ENCODE measurements around the gene ZBED5. TPM values are rescaled to one million over a fixed set of nuclear protein-coding genes. Genes with fewer than 3 reads are reported as not detected.

ZBED5 gene
- total RNA-seq: 100 to 1,000 TPM; 126 to 129 TPM
- polyA plus RNA-seq: 10 to 100 TPM; 16.7 to 17.6 TPM

DNA sequence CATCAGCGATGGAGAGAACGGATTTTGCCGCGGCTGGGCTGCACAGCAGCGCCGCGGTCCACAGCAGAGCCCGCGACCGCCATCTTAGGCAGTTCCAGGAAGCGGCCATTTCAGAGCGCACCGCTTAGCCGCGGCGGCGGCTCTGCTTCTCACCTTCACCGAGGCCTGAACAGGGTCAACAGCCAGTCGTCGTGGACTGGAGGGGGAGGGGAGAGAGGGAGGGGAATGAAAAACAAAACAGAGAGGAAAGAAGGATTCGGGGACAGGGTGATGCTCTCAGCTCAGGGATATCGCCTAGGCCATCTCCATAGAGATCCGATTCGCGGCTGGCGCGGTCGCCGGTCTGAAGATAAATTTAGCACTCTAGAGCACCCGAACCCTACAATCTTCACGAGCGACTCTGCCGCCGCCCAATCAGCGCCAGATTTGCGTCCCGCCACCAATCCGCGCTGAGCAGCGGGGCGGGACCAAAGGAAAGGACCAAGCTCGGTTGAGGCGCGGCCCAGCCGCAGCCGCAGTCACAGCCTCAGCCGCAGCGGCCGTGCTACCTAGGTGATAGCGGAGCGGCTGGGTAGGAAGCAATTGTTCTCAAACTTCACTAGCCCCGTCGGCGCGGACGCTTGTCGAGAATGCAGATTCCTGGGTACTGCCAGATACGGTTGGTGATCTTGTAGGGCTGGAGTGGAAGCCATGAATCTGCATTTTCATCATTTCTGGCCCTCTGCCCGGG lies at the start of gene ZBED5:
ZBED5 (minus strand) TSS at position 345 of the 730 bp plus-strand sequence. CDS start 3,108 bp downstream, outside the sequence.
- H3K9me3 ChIP-seq (ENCODE audit: control insufficient read depth in 1 of 2, low read length in 2 of 2): no peaks in the 10 kb centered on the region
- intact Hi-C loops (cut with micrococcal nuclease): loop anchor here (1.0 to 5.0 kb wide), 8 partner anchors 20 to 1397 kb away; partner anchors contain the start of genes CTR9, EIF4G2, USP47 and ZNF143
- peaks cover 36% of the 10 kb centered on the region for H3K4me1 ChIP-seq (ENCODE audit: insufficient read depth, low read length)
- peak within 1 kb of the TSS; percentile 99 to 100 (median 99) for H3K27ac Mint-ChIP-seq
- no peaks in the 10 kb centered on the region for H3K27me3 ChIP-seq (ENCODE audit: insufficient read depth, low read length)
- H3K27me3 Mint-ChIP-seq: no peaks in the 10 kb centered on the region
- peak; percentile 95 to 97 (median 97) for DNase-seq
- POLR2A ChIA-PET (ENCODE audit: partially characterized antibody): interaction anchor here (0.6 to 7.5 kb wide), 37 partner anchors 10 to 1397 kb away, joined by 3 to 469 read pairs (median 5); partner anchors contain the start of genes CTR9, EIF4G2, RNF141 and ZNF143
- H3K4me1 Mint-ChIP-seq: peaks cover 26 to 63% (median 34%) of the 10 kb centered on the region in 4 donors
- CTCF ChIA-PET (ENCODE audit: partially characterized antibody): interaction anchor here (0.6 to 5.9 kb wide), 8 partner anchors 10 to 317 kb away, joined by 3 to 36 read pairs (median 4); partner anchors contain the start of genes EIF4G2 and RNF141
- H3K4me3 Mint-ChIP-seq: peak within 1 kb of the TSS; percentile 98 to 100 (median 99)
- peaks cover 19% of the 10 kb centered on the region for H3K36me3 ChIP-seq (ENCODE audit: insufficient read depth, low read length)
- H3K4me3 ChIP-seq (ENCODE audit: low read length in 2 of 2): peak within 1 kb of the TSS; percentile 93 to 100
- H3K36me3 Mint-ChIP-seq: peaks cover 18 to 47% of the 10 kb centered on the region in 2 donors
- H3K9me3 Mint-ChIP-seq: peaks cover 0 to 2% (median 0%) of the 10 kb centered on the region in 8 donors
- peak within 1 kb of the TSS; percentile 93 for H3K27ac ChIP-seq (ENCODE audit: low read depth, low read length)

DNA sequence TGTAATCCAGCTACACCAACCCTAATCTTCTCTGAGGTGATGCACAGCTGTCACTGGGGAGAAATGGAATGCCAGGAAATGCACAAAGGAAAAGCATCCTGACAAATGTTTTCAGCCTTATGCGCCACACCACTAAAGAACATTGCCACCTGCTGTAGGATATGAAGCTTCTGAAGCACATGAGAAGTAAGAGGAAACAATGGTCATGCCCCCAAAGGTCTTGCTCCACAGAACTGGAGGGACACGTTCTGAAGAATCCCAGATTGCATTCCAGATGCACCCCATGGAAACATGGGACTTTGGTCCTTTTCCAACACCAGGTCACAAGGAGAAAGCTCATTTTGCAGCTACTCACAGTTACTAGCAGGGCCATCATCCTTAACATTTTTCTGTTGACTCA lies 48.7 kb upstream of the ZBED5 start:
- Histone ChIP-seq H3K27me3 (ENCODE audit: insufficient read depth, low read length) (no peaks in the 10 kb centered on the region), H3K9me3 (ENCODE audit: control insufficient read depth in 1 of 2, low read length in 2 of 2) (no peaks in the 10 kb centered on the region), H3K4me3 (ENCODE audit: low read length in 2 of 2) (no peak overlapping the region), H3K36me3 (ENCODE audit: insufficient read depth, low read length) (no peaks in the 10 kb centered on the region), H3K4me1 (ENCODE audit: insufficient read depth, low read length) (no peaks in the 10 kb centered on the region), H3K27ac (ENCODE audit: low read depth, low read length) (no peak overlapping the region)
- no peak for DNase-seq
- ChIA-PET POLR2A (ENCODE audit: partially characterized antibody) (interaction anchor here (1.0 to 1.4 kb wide), 3 partner anchors 48 to 114 kb away, joined by 3 to 5 read pairs (median 4); partner anchors contain the start of gene EIF4G2), CTCF (ENCODE audit: partially characterized antibody) (interaction anchor here (1.2 to 5.3 kb wide), 8 partner anchors 11 to 121 kb away, joined by 3 to 54 read pairs (median 4); partner anchors contain the start of gene EIF4G2)
- intact Hi-C loops (cut with micrococcal nuclease): no loop called here
- no peak overlapping the region for H3K4me3 Mint-ChIP-seq
- no peak overlapping the region for H3K27ac Mint-ChIP-seq
- H3K36me3 Mint-ChIP-seq: no peaks in the 10 kb centered on the region
- H3K27me3 Mint-ChIP-seq: peaks cover 1 to 16% of the 10 kb centered on the region in 2 donors
- H3K9me3 Mint-ChIP-seq: peaks cover 0 to 5% (median 0%) of the 10 kb centered on the region in 8 donors
- no peaks in the 10 kb centered on the region for H3K4me1 Mint-ChIP-seq

DNA sequence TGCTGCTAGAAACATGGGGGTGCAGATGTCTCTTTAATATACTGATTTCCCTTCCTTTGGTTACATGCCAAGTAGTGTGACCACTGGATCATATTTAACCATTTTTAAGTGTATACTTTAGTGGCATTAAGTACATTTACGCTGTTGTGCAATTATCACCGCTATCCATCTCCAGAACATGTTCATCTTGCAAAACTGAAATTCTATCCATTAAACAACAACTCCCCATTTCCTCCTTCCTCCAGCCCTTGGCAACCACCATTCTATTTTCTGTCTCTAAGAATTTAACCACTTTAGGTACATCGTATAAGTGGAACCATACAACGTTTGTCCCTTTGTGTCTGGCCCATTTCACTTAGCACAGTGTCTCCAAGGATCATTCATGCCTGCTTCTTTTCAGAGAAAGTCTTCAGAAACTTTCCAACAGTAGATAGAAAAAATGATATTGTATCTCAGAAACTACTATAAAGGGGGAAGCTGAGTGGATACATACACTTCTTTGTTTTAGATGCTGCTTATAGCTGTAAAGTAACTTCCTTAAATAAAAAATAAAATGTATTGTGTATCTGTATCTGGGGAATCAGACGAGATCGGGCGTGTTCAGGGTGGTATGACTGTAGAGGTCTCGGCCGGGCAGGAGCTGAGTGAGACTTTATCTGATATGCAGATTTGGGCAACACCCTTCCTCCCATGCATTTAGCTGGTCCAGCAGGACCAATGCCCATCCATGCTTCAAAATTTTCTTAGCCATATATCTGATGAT lies 44.6 kb upstream of the ZBED5 start:
- no peaks in the 10 kb centered on the region for H3K4me1 Mint-ChIP-seq
- intact Hi-C loops (cut with micrococcal nuclease): no loop called here
- Histone ChIP-seq H3K9me3 (ENCODE audit: control insufficient read depth in 1 of 2, low read length in 2 of 2) (no peaks in the 10 kb centered on the region), H3K27ac (ENCODE audit: low read depth, low read length) (no peak overlapping the region), H3K27me3 (ENCODE audit: insufficient read depth, low read length) (no peaks in the 10 kb centered on the region), H3K36me3 (ENCODE audit: insufficient read depth, low read length) (no peaks in the 10 kb centered on the region), H3K4me1 (ENCODE audit: insufficient read depth, low read length) (no peaks in the 10 kb centered on the region), H3K4me3 (ENCODE audit: low read length in 2 of 2) (no peak overlapping the region)
- H3K4me3 Mint-ChIP-seq: no peak overlapping the region
- H3K27ac Mint-ChIP-seq: no peak overlapping the region
- ChIA-PET CTCF (ENCODE audit: partially characterized antibody) (interaction anchor here (0.9 to 1.9 kb wide), 2 partner anchors 24 to 109 kb away, joined by 3 to 4 read pairs; no protein-coding TSS in a partner anchor), POLR2A (ENCODE audit: partially characterized antibody) (no interaction called here)
- peaks cover 1 to 13% of the 10 kb centered on the region in 2 donors for H3K27me3 Mint-ChIP-seq
- DNase-seq: no peak
- H3K36me3 Mint-ChIP-seq: no peaks in the 10 kb centered on the region
- H3K9me3 Mint-ChIP-seq: peaks cover 0 to 5% (median 0%) of the 10 kb centered on the region in 8 donors

DNA sequence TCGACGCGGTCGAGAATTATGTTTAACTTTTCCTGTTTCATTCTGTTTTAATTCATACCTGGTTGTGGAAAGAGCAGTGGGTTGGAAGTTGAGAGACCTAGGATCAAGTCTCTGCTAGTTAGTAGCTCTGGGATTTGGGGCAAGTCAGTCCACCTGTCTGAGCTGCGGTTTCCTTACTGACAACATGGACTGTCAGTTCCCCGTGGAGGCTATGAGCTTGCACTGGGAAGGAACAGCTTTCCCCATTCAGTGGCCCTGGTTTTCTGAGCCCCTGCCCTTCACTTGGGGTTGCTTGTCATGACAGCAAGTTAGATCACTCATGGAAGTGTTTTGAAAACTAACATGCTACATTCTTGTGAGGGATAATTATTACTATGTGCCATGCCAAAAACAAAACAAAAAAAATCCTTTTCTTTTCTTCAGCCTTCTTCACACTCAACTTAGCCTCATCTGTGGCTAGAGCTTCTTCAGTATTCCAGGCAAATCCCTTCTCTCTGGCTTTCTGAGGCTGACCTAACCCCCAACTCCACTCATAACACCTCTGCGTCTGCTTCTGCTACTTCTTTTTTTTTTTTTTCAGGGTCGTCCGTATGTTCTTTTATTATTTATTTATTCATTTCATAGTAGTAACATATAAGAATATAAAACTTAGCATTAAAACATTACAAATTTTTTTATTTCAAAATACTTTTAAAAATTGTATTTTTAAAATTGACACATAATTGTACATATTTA lies 43.0 kb upstream of the ZBED5 start:
- CTCF ChIA-PET (ENCODE audit: partially characterized antibody): interaction anchor here (0.8 to 1.0 kb wide), 2 partner anchors 22 to 109 kb away, joined by 3 read pairs; no protein-coding TSS in a partner anchor

DNA sequence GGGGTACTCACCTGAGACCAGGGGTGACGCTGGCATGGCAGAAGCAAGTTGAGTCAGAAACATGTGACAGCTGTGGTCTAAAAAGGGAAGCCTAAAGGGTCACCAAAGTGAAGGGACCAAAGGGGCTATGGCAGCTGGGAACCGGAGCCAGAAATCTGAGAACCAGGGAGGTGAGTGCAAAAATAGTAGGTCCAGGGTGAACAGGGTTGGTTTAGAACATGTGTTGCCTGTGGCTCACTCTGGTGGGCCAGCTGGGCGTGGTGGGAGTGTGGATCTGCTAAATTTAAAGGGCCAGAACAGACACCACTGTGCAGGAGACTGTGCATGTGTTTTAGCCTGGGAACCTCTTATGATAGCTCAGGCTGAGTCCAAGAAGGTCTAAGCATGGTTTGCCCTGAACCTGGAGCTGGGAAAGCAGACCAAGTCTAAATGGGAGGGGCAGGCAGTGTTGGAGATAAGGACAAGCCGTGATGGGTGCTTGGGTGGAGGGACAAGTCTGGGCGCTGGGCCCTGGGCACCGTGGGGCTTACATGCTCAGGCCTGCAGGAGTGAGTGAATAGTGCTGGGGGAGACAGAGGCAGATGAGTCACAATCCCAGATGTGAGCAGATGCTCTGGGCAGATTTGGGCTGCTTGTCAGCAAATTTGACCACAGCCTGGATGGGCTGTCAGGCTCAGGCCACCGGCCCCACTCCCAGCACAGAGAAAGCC lies 41.4 kb upstream of the ZBED5 start:
- no peaks in the 10 kb centered on the region for H3K27me3 ChIP-seq (ENCODE audit: insufficient read depth, low read length)
- H3K27ac ChIP-seq (ENCODE audit: low read depth, low read length): no peak overlapping the region
- H3K9me3 ChIP-seq (ENCODE audit: control insufficient read depth in 1 of 2, low read length in 2 of 2): no peaks in the 10 kb centered on the region
- peak overlapping the region in 1 of 7 donors; percentile 75 for H3K27ac Mint-ChIP-seq
- H3K4me3 ChIP-seq (ENCODE audit: low read length in 2 of 2): no peak overlapping the region
- no peaks in the 10 kb centered on the region for H3K36me3 ChIP-seq (ENCODE audit: insufficient read depth, low read length)
- peaks cover 0 to 3% of the 10 kb centered on the region in 2 donors for H3K27me3 Mint-ChIP-seq
- peaks cover 0 to 5% (median 0%) of the 10 kb centered on the region in 8 donors for H3K9me3 Mint-ChIP-seq
- H3K36me3 Mint-ChIP-seq: no peaks in the 10 kb centered on the region
- H3K4me1 ChIP-seq (ENCODE audit: insufficient read depth, low read length): no peaks in the 10 kb centered on the region
- H3K4me3 Mint-ChIP-seq: no peak overlapping the region
- DNase-seq: no peak
- intact Hi-C loops (cut with micrococcal nuclease): no loop called here
- ChIA-PET POLR2A (ENCODE audit: partially characterized antibody) (no interaction called here), CTCF (ENCODE audit: partially characterized antibody) (no interaction called here)
- H3K4me1 Mint-ChIP-seq: no peaks in the 10 kb centered on the region

More for the DNA sequence above, 43.0 kb upstream of the ZBED5 start:
- no peak for DNase-seq
- no peaks in the 10 kb centered on the region for H3K27me3 ChIP-seq (ENCODE audit: insufficient read depth, low read length)
- POLR2A ChIA-PET (ENCODE audit: partially characterized antibody): interaction anchor here (0.7 kb wide), 1 partner anchor 14 kb away, joined by 3 read pairs; no protein-coding TSS in a partner anchor
- no peak overlapping the region for H3K27ac ChIP-seq (ENCODE audit: low read depth, low read length)
- H3K4me1 ChIP-seq (ENCODE audit: insufficient read depth, low read length): no peaks in the 10 kb centered on the region
- Mint-ChIP-seq H3K27ac (no peak overlapping the region), H3K36me3 (no peaks in the 10 kb centered on the region), H3K27me3 (peaks cover 1 to 8% of the 10 kb centered on the region in 2 donors), H3K4me1 (no peaks in the 10 kb centered on the region), H3K4me3 (no peak overlapping the region), H3K9me3 (peaks cover 0 to 5% (median 0%) of the 10 kb centered on the region in 8 donors)
- intact Hi-C loops (cut with micrococcal nuclease): no loop called here
- H3K4me3 ChIP-seq (ENCODE audit: low read length in 2 of 2): no peak overlapping the region
- no peaks in the 10 kb centered on the region for H3K9me3 ChIP-seq (ENCODE audit: control insufficient read depth in 1 of 2, low read length in 2 of 2)
- no peaks in the 10 kb centered on the region for H3K36me3 ChIP-seq (ENCODE audit: insufficient read depth, low read length)

DNA sequence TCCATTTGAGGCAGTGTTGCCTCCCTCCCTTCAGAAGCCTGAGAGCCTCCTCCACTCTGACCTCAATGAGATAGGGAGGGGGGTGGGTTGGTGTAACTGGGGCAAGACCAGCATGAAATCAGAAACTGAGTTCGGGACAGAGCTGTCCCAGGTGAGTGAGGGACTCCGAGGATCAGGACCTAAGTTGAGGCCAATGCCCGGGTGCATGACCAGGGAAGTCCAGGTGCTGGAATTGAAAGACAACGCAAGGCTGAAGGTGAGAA lies 40.8 kb upstream of the ZBED5 start:
- H3K9me3 ChIP-seq (ENCODE audit: control insufficient read depth in 1 of 2, low read length in 2 of 2): no peaks in the 10 kb centered on the region
- intact Hi-C loops (cut with micrococcal nuclease): no loop called here
- Mint-ChIP-seq H3K36me3 (no peaks in the 10 kb centered on the region), H3K27me3 (peaks cover 0 to 3% of the 10 kb centered on the region in 2 donors), H3K27ac (no peak overlapping the region), H3K4me1 (no peaks in the 10 kb centered on the region), H3K4me3 (no peak overlapping the region), H3K9me3 (peaks cover 0 to 1% (median 0%) of the 10 kb centered on the region in 8 donors)
- POLR2A ChIA-PET (ENCODE audit: partially characterized antibody): no interaction called here
- H3K36me3 ChIP-seq (ENCODE audit: insufficient read depth, low read length): no peaks in the 10 kb centered on the region
- H3K27ac ChIP-seq (ENCODE audit: low read depth, low read length): no peak overlapping the region
- no peak for DNase-seq
- CTCF ChIA-PET (ENCODE audit: partially characterized antibody): no interaction called here
- H3K27me3 ChIP-seq (ENCODE audit: insufficient read depth, low read length): no peaks in the 10 kb centered on the region
- H3K4me3 ChIP-seq (ENCODE audit: low read length in 2 of 2): no peak overlapping the region
- H3K4me1 ChIP-seq (ENCODE audit: insufficient read depth, low read length): no peaks in the 10 kb centered on the region
